ENCODE results near the gene SUMO3. TPM values are rescaled to one million over a fixed set of nuclear protein-coding genes. Genes with fewer than 3 reads are reported as not detected.

The SUMO3 gene
- total RNA-seq, 1 donor from 2014 or later, result 66.0 TPM

DNA sequence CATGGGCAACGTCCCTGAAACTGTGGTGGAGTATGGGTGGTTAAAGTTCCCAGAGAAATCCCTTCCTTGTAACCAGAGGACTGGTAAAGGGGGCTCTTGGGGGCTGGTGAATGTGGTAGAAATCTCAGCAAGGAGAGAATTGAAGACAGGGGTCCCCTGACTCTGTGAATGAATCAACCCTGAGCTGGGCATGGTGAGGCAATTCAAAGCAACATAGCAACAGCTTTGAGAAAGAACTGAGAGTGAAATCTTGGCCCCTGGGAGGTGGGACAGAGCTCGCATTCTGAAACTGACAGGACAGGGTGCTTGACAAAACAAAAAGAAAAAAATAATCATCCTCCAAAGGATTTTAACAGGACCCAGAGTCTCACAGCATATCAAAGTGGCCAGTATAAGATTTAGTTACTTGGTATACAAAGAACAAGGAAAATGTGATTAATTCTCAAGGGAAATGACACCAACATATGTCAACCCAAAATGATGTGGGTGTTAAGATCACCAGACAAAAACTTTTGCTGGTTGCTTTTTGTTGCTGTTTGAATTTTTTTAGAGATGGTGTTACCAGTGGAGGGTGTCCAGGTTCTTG is 11.7 kb upstream of the SUMO3 start:
- ChIA-PET POLR2A (no interaction called here), CTCF (no interaction called here)
- TF ChIP-seq, protein P1, sequence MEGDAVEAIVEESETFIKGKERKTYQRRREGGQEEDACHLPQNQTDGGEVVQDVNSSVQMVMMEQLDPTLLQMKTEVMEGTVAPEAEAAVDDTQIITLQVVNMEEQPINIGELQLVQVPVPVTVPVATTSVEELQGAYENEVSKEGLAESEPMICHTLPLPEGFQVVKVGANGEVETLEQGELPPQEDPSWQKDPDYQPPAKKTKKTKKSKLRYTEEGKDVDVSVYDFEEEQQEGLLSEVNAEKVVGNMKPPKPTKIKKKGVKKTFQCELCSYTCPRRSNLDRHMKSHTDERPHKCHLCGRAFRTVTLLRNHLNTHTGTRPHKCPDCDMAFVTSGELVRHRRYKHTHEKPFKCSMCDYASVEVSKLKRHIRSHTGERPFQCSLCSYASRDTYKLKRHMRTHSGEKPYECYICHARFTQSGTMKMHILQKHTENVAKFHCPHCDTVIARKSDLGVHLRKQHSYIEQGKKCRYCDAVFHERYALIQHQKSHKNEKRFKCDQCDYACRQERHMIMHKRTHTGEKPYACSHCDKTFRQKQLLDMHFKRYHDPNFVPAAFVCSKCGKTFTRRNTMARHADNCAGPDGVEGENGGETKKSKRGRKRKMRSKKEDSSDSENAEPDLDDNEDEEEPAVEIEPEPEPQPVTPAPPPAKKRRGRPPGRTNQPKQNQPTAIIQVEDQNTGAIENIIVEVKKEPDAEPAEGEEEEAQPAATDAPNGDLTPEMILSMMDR (IDR thresholded peaks at IDR 0.05), result no peak
- Mint-ChIP-seq H3K27ac (no peak overlapping the region), H3K36me3 (ENCODE audit: low read depth) (no peaks in the 10 kb centered on the region), H3K9me3 (peaks cover 17% of the 10 kb centered on the region), H3K4me3 (no peak overlapping the region), H3K4me1 (peaks cover 18% of the 10 kb centered on the region), H3K27me3 (no peaks in the 10 kb centered on the region)
- ATAC-seq (ENCODE audit: low read depth) (no peak), DNase-seq (no peak)
- intact Hi-C loops (cut with micrococcal nuclease), result no loop called here

DNA sequence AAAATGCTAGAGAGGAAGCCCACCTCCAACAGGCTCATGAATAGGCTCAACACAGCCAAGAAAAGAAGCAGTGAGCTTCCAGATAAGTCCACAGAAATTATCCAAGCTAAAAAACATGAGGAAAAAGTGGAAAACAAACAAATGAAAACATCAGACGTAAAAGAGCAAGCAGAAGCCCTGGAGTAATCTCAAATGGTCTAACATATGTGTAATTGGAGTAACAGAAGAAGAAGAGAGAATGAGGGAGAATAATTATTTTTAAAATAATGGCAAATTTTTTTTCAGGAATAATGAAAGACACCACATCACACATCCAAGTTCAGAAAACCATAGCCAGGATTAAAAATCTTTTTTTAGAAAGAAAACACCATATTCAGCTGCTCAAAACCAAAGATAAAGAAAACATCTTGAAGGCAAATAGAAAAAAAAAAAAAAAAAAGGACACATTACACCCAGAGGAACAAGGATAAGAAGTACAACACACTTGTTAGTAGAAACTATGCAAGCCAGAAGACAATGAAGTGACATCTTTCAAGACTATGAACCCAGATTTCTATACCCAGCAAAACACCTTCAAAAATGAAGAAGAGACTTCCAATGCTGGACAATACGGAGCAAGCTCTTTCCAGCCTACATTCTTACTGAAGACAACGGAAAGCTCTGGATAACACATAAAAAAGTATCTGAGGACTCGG is 10.6 kb upstream of the SUMO3 start:
- intact Hi-C loops (cut with micrococcal nuclease), result no loop called here
- no peak overlapping the region for H3K4me3 Mint-ChIP-seq
- H3K9me3 Mint-ChIP-seq, result peaks cover 20% of the 10 kb centered on the region
- TF ChIP-seq, protein P1 (IDR thresholded peaks at IDR 0.05), result no peak
- ChIA-PET CTCF (no interaction called here), POLR2A (interaction anchor here (0.7 to 1.1 kb wide), 3 partner anchors 29 to 102 kb away, joined by 3 to 11 read pairs (median 4); no protein-coding TSS in a partner anchor)
- no peak overlapping the region for H3K27ac Mint-ChIP-seq
- no peak for DNase-seq
- H3K4me1 Mint-ChIP-seq, result peaks cover 18% of the 10 kb centered on the region
- H3K27me3 Mint-ChIP-seq, result no peaks in the 10 kb centered on the region
- no peak for ATAC-seq (ENCODE audit: low read depth)
- H3K36me3 Mint-ChIP-seq (ENCODE audit: low read depth), result no peaks in the 10 kb centered on the region

DNA sequence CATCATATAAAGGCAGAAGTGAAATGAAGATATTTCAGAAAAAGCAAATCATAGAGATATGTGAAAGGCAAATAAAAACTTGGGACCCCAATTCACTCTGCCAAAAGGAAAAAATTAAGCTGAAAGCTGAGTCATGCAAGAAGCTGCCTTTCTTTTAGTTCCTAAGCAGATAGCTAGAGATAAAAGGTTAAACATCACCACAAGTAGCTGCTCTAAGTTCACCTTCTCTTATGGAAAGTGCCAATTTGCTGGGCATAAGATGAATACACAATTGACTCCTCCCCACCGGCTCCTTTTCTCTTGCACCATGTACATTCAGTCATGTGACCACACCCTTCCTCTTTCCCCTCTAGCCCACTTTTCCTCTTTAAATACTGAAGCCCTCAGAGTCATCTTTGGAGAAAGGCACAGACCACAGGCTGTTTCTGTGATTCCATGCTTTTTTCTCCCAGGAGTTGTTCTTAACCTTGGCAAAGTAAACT is 5.4 kb upstream of the SUMO3 start:
- peaks cover 22% of the 10 kb centered on the region for H3K9me3 Mint-ChIP-seq
- no peak overlapping the region for H3K4me3 Mint-ChIP-seq
- intact Hi-C loops (cut with micrococcal nuclease), result no loop called here

DNA sequence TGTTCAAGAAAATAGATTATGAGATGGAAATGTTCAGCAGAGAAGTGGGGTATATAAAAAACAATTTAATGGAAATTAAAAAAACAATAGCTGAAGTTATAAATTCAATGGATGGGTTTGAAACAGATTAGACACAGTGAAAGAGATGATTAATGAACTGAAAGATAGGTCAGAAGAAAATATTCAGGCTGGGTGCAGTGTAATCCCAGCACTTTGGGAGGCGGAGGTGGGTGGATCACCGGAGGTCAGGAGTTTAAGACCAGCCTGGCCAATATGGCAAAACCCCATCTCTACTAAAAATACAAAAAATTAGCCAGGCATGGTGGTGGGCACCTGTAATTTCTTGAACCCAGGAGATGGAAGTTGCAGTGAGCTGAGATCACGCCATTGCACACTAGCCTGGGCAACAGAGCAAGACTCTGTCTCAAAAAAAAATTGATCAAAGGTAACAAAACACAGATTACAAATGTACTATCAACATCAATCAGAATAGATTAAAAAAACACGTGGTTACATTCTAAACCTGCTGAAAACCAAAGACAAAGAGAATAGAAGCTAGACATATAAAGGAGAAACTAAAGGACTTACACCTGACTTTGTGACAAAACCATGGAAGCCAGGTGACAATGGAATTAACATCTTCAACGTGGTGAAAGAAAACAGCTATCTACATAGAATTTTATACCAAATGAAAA is 4.8 kb upstream of the SUMO3 start:
- Mint-ChIP-seq H3K27me3 (no peaks in the 10 kb centered on the region), H3K4me3 (no peak overlapping the region), H3K4me1 (no peaks in the 10 kb centered on the region), H3K27ac (no peak overlapping the region), H3K9me3 (peaks cover 18% of the 10 kb centered on the region), H3K36me3 (ENCODE audit: low read depth) (no peaks in the 10 kb centered on the region)
- ChIA-PET CTCF (no interaction called here), POLR2A (interaction anchor here (1.2 to 1.4 kb wide), 2 partner anchors 50 to 105 kb away, joined by 5 to 10 read pairs; partner anchors contain the start of gene PTTG1IP)
- ATAC-seq (ENCODE audit: low read depth), result no peak
- TF ChIP-seq, protein P1 (IDR thresholded peaks at IDR 0.05), result no peak
- intact Hi-C loops (cut with micrococcal nuclease), result no loop called here
- DNase-seq, result no peak

More for the DNA sequence above, 5.4 kb upstream of the SUMO3 start:
- no peak overlapping the region for H3K27ac Mint-ChIP-seq
- DNase-seq, result no peak
- TF ChIP-seq, protein P1 (IDR thresholded peaks at IDR 0.05), result no peak
- no peaks in the 10 kb centered on the region for H3K36me3 Mint-ChIP-seq (ENCODE audit: low read depth)
- no peak for ATAC-seq (ENCODE audit: low read depth)
- ChIA-PET CTCF (no interaction called here), POLR2A (interaction anchor here (1.2 to 1.4 kb wide), 2 partner anchors 50 to 104 kb away, joined by 5 to 10 read pairs; partner anchors contain the start of gene PTTG1IP)
- H3K4me1 Mint-ChIP-seq, result no peaks in the 10 kb centered on the region
- H3K27me3 Mint-ChIP-seq, result no peaks in the 10 kb centered on the region

DNA sequence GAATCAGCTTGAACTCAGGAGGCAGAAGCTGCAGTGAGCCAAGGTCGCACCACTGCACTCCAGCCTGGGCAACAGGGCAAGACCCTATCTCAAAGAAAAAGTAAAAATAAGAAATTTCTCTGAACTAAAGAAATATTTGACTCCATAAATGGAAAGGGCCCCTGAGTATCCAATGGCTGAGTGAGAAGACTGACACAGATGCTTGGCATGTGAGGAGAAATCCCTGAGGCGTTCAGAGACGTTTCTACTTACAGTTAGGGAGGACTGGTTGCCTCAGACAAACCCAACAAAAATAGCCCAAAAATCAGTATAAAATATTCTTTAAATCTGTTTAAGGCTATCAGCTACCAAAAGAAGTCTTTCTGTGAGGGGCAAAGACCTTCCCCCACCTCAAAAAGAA is 3.0 kb upstream of the SUMO3 start:
- TF ChIP-seq, protein P1 (IDR thresholded peaks at IDR 0.05), result no peak
- CTCF ChIA-PET, result no interaction called here
- ATAC-seq (ENCODE audit: low read depth) (no peak), DNase-seq (no peak)
- Mint-ChIP-seq H3K36me3 (ENCODE audit: low read depth) (peaks cover under 1% of the 10 kb centered on the region), H3K27me3 (no peaks in the 10 kb centered on the region), H3K4me1 (peaks cover 8% of the 10 kb centered on the region), H3K9me3 (peaks cover 12% of the 10 kb centered on the region), H3K4me3 (no peak overlapping the region), H3K27ac (no peak overlapping the region)
- intact Hi-C loops (cut with micrococcal nuclease), result no loop called here
- POLR2A ChIA-PET, result no interaction called here

Data from activated B cell treated with CpG ODN at 0.5 μM for 24 hours (primary cell).